IPS-NIHi11 (cell line): ENCODE results near the gene ATAD3B.
"Not testable (repeated sequence)": the region's sequence is repeated elsewhere in the genome, so short reads cannot be mapped to it uniquely, and the experiment has no call there.

Source experiments
- DNase-seq: peaks from one replicate; pipeline ENCODE4 v3.0.0; 2012; ENCODE audit warnings: mixed read lengths, low spot score

The ATAD3B gene

DNA sequence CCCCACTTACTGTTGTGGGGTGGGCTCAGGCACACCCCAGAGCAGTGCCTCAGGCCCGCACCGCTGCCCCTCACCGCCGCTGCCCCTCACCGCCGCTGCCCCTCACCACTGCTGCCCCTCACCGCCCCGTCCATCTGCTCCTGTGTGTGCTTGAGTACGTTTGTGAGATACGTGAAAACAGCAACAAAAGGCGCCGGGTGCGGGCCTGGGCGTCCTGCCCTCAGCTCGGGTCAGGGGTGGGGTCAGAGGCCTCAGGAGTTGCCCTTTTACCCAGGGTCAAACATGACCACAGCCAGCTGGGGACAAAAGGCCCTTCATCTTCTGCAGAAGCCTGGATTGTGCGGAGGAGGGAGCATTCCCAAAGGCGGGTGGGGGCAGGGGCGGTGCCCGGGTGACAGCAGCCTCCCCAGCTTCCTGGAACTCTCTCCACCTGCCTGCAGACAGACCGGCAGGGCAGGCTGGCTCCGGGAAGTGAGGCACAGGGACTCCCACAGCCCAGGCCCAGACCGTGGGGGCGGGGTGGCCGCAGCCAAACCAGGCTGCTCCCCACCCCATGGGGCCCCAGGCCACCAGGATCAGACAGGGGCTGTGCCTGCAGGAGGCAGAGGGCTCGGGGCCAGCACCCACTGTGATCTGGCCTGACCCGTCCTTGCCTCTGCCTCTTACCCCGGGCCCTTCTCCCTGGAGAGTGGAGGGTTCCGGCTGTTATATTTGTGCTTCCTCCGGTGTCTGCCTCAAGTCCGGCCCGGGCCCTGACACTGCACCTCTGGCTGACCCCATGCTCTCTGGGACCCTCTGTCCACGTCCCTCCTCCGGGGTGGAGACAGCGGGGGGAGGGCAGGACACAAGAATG, 38.4 kb upstream of the ATAD3B start:
- DNase-seq, result peak; percentile 84

DNA sequence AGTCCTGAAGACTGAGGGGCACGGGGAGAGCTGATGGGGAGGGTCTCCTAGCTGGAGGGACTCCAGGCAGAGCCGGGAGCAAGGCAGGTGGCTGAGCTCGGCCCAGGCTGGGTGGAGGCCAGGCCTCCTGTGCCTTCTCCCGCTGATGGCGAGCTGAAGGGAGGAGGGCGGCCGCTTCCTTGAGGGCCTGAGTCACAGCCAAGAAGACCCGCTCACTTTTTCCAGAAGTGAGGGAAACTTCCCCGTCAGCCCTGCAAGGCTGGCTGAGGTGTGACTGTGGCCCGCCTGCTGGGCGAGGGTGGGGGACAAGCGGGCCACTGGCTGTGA, 37.8 kb upstream of the ATAD3B start:
- peak; percentile 35 for DNase-seq

DNA sequence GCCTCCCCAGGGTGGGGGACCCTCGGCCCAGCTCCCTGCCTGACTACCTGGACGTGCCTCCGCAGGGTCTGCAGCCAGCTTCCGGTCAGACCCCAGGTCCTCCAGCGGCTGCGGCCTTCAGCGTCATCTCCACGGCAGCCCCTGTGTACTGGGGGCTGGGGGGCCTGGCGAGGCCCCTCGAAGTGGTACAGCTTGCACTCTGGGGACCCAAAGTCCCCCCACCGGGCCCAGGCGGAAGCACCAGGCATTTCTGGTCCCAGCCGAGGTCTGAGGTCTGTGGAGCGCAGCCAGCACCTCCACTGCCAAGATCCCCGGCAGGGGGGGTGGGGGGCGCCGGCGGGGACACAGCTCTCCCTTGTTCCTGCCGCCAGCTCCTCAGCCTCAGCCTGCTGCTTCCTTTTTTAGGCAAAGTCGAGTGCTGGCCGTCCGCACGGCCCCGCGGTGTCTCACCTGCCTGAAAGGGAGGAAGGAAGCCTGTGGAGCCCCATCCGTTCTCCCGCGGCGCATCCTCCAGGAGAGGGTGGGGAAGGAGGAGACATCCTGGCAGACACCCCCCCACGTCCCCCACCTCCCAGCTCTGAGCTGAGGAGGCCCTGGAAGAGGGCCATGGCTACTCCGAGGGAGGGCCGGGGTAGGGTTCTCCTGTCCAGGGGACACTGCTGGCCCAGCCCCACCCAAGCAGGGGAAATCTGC, 37.3 kb upstream of the ATAD3B start:
- DNase-seq, result peak; percentile 69

DNA sequence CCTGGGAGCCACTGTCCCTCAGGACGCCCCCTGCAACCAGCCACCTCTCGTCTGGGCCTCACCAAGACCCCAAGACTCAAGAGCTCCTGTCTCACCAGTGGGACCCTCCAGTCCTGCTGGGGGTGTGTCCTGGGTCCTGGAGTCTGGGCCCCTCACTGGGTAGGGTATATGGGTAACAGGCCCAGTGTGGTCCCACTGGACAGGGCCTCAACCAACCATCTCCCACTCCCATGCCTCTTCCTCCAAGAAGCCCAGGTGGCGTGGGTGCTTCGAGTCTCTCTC, 36.8 kb upstream of the ATAD3B start:
- no peak for DNase-seq

DNA sequence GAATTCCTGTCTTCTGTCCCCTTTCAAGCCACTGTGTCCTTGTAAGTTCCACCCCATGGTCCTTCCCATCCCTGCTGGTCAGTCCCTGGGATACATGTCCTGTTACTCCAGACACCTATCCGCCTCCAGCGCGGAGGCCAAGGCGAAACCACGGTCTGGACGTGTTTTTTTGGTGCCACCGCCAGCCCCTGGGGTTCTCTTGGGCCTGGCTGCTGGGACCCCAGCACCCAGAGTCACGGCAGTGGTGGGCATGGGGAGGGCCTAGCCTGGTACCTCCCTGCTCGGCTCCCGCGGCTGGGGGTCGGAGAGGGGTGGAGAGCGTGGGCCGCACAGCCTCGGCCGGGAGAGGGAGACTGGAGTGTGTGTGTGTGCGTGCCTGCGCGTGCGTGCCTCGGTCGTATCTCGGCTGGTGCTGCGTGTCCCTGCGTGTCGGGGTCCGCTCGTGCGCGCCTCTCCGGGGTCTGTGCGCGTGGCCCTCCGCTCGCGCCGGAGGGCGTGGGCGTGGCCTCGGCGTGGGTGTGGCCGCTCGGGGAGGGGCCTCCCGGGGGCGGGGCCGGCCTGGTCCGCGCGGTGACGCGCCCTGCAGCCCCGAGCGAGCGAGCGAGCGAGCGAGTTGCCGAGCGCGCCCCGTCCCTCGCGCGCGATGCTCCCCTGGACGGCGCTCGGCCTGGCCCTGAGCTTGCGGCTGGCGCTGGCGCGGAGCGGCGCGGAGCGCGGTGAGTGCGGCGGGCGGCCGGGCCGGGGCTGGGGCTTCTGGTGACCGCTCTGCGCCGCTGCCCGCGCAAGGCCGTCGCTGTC, 36.3 kb upstream of the ATAD3B start, which contains the start of gene VWA1:
TSS of gene VWA1 (plus strand) at position 585 of the 798 bp plus-strand sequence. CDS start at position 644, 59 bp downstream.
- DNase-seq, result peak; percentile 95

DNA sequence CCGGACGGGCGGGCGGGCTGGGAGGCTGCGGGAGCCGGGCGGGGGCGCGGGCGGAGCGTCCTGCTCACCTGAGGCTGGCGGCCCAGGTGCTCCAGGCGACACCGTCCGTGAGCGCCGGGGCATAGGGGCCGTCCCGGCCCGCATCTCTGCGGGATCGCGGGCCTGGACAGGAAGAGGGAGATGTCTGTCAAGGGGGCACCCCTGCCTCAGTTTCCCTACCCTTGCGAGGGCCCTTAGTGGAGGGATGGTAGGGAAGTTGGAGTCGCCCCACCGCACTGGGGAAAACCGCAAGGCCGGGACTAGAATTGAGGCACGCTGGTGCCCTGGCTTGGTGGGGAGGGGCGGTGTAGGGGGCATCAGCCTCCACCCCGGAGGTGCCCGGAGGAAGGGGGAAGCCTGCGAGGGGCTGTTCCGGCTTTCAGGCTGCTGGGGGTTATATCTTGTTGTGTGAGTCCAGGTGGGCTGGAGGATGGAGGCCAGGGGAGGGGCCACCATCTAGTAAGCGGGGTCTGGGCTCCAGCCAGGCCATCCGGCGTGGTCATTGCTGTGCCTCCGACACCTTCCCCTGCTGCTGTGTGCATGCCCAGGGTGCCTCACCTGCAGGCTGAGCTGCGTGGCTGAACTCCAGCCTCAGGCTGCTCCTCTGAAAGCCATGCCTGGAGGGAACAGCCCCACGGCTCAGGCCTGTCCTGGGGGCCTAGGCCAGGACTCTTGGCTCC, 35.5 kb upstream of the ATAD3B start:
- peak; percentile 10 for DNase-seq

DNA sequence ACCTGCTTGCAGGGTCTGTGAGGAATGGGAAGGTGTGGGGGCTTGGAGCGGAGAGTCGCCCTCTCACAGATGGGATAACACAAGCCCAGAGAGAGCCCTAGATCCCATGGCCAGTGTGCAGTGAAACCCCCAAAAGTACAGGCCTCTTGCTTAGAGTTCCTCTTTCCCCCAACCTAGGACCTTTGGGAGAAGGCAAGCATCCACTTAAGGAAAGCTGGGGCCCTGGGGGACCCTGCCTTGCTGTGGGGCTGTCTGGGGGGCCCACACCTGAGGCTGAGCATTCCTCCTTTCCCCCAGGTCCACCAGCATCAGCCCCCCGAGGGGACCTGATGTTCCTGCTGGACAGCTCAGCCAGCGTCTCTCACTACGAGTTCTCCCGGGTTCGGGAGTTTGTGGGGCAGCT, 34.9 kb upstream of the ATAD3B start:
- DNase-seq, result no peak

DNA sequence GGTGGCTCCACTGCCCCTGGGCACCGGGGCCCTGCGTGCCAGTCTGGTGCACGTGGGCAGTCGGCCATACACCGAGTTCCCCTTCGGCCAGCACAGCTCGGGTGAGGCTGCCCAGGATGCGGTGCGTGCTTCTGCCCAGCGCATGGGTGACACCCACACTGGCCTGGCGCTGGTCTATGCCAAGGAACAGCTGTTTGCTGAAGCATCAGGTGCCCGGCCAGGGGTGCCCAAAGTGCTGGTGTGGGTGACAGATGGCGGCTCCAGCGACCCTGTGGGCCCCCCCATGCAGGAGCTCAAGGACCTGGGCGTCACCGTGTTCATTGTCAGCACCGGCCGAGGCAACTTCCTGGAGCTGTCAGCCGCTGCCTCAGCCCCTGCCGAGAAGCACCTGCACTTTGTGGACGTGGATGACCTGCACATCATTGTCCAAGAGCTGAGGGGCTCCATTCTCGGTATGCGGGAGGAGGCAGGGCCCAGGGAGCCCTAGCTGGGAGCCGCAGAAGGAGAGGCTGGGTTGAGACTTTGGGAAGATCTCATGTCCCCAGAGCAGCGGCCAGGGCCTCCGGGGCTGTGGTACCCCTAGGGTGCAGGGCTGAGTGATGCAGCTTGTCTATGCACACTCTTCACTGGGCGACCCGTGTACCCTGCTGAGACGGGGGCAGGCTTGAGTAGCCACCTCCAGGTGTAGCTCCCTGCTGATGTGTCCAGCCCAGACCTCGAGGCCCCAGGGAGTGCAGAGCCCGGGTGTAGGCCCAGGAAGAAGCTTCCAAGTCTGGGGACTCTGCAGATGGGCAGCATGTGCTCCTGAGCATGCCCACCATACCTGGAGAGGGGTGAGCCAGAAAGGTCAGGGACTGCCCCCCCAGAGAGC, 34.3 kb upstream of the ATAD3B start:
- no peak for DNase-seq

DNA sequence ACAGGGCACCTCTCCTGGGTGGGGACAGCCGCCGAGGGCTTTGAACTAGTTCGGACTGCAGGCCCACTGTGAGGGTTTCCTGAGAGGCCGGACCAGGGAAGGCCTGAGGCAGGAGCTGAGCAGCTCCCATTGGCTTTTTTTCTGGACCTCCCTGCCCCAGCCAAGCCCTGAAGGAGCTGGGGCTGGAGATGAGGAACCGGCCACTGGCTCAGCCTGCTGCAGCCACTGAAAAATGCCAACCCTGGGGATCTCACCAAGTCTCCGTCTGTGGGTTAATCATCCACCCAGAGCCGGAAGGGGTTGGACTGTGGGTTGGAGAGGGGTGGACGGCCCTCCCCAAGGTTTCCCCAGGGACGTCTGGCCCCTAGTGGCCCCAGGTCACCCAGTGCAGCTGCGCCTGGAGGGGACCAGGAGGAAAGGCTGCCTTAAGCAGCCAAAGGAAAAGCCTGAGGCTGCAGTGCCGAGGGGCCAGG, 33.6 kb upstream of the ATAD3B start:
- DNase-seq, result no peak

DNA sequence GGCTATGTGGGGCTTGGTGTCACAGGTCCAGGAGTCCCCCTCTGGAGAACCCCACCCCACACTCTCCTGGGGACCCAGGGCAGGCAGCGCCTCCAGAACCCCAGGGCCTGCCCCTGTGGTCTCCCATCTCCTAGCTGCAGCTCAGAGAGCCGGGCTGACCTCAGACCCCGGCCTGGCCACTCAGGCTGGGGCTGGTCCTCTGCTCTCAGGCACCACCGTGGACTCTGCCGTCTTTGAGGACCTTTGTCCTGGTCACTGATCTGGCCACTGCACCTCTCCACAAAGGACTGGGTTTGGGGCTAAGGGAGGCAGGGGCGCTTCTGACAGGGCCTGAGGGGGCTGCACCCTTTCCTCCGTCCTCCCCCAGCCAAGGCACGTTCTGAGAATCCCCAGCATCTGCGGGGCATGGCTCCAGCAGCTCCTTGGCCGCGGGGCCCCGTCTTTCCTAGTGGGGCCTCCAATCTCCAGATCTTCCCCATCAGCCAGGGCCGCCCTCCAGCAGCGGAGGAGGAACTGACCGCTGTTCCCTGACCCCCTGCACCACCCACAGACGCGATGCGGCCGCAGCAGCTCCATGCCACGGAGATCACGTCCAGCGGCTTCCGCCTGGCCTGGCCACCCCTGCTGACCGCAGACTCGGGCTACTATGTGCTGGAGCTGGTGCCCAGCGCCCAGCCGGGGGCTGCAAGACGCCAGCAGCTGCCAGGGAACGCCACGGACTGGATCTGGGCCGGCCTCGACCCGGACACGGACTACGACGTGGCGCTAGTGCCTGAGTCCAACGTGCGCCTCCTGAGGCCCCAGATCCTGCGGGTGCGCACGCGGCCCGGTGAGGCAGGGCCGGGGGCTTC, 32.8 kb upstream of the ATAD3B start:
- DNase-seq, result no peak

DNA sequence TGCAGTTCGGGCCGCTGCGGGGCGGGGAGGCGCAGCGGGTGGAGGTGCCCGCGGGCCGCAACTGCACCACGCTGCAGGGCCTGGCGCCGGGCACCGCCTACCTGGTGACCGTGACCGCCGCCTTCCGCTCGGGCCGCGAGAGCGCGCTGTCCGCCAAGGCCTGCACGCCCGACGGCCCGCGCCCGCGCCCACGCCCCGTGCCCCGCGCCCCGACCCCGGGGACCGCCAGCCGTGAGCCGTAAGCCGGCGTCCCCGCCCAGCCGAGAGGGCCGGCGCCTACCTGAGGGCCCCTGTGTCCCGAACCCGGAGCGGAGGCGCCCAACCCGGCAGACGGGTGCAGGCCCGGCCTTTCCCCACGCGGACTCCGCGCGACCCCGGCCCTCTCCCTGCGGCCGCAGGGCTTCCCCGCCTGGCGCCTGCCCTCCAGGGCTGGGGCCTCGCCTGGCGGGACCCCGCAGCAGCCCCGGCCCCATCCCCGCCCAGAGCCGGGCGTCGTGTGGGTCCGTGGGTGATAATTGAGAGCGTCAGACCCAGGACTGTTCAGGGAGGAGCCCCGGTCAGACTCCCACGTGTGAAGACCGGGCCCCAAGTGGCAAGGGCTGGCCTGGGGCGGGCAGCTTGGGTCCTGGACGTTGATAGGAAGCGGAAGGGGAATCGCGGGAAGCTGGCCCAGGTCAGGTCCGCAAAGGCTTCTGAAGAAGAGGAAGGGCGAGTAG, 31.9 kb upstream of the ATAD3B start:
- DNase-seq, result no peak

DNA sequence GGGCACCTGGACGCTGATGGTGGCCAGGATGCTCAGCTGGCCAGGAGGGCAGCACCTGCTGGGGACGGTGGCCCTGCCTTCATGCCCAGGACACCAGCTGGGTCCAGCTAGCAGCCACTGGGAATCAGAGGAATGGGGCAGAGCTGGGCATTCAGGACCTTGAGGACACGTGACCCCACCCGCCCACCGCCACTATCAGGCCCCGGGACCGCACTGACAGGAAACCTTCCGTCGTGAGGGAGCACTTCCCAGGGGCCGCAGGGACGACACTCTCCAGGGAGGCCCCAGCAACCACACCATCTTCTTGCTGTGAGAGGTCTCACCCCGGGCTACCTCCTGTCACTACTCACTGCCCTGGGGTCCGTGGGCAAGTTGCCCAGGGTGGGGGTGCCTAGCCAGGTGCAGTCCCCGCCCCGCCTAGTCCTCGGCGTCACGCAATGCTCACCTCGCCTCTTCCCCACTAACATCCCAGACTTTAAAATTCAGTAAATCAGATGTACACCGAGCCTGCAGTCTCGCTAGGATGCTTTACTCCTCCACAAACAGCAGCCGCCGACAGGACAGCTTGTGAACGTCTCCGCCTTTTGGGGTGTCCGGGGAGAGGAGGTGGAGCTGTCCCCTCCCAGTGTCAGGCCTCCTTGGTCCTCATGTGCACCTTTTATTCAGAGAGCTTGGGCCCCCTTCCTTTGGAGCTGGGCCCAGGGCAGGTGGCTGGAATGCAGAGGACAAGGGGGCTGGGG, 31.1 kb upstream of the ATAD3B start:
- no peak for DNase-seq

DNA sequence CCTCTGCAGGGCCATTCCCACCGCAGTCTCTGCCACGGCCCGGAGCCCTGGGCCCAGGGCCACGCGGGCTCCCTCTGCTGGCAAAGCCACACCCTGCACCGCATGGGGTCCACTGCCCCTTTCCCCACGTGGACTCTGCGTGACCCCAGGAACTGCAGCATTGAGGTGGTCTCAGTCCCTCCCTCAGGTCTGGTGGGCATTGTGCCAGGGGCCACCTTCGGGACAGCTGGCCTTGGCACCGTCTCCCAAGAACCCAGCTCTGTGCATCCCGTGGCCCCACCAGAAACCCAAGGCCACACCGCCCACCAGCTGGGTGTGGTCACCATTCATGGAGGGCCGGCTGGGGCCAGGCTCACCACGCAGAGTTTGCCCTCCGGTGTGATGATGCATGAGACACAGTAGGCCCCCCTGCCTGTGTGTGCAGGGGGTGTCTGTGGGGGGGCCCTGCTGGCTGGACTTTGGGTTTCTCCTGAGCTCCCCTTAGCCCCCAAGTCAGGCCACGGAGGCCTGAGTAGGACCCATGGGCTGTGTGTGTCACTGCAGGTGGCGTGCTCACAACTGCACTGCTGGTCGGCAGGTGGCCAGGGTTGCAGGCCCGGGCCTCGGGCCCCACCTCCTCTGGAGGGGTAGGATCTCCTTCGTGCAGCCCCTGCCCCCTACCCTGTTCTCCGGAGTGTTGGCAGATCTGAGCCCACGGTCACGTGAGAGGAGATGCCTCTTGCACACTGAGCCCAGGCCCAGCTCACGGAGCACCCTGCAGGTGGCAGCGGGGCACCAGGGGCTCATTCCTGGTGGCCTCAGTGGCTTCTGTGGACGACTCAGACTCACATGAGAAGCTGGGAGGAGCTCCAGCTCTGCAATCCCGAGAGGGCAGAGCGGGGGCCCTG, 30.3 kb upstream of the ATAD3B start:
- DNase-seq, result peak; percentile 92

DNA sequence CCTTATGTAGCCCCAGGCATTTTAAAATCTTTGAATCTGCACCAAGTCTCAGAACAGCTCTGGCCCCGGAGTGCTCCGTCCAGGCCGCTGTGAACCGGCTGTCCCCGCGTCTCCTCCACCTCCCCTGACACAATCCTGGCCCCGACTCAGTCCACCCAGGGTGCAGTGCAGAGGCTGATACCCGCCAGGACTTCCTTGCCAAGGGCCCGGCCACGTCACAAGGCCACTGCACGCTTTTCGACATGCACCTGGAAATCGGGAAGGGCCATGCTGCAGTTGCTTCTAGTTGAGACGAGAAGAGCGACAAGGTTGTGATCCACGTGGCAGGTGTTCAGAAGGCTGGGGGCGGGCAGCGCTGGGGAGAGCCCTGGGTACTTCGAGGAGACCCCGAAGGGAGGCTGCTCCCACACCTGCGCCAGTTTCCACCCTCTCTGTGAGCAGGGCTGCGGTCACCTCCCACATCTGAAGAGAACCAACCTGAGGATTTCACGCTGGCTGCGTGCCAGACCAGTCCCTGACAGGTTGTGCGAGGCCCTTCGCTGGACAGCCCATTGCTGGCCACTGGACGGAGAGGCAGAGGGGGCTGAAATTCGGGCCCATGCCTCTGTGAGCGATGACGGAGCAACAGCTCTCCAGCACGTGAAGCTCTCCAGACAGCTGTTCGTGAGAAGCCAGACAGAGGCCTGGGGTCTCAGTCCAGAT, 29.3 kb upstream of the ATAD3B start:
- no peak for DNase-seq

DNA sequence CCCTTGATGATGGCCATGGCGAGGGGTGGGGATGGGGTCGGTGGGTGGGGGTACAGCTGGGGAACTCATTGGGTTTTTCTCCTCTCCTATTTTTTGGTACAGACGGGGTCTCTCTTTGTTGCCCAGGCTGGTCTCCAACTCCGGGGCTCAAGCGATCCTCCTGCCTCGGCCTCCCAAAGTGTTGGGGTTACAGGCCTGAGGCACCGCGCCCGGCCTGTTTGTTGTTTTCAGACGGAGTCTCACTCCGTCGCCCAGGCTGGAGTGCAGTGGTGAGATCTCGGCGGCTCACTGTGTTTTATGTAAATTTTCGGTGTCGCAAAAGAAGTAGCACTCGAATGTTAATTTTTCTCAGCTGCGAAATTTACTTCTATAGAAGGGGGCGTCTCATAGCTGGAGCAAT, 24.9 kb upstream of the ATAD3B start:
- not testable (repeated sequence) for DNase-seq

DNA sequence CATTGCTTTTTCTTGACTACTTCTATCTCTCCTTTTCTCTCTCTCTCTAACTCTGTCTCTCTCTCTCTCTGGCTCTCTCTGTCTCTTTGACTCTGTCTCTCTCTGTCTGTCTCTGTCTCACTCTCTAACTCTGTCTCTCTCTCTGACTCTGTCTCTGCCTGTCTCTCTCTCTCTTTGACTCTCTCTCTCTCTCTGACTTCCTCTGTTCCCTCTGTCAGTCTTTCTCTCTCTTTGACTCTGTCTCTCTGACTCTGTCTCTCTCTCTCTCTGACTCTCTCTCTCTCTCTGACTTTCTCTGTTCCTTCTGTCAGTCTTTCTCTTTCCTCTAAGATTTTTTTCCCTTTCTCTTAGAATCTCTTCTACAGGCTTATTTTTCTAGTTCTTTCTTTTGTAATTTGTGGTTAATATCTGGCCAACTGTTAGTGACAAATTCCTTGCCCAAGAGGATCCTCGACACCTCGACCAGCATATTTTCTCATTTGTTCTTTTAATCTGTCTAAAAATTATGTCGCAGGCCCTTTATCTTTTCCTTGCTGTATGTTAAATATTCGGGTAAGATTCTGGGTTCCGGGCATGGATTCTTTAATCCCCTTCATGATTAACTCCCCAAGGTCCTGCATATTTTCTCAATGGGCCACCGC, 22.3 kb upstream of the ATAD3B start, which contains the start of gene ATAD3C:
TSS of gene ATAD3C (plus strand) at position 591 of the 641 bp plus-strand sequence. CDS start 995 bp downstream, outside the sequence.
- DNase-seq, result no peak
